ENCODE measurements around the gene KBTBD8.
A peak's percentile ranks its signal among the peaks of the same experiment; 100 is the strongest.

Gene KBTBD8

GRCh38 chr3:66998113-66998903 lies at the start of gene KBTBD8:
TSS of gene KBTBD8 (plus strand) at chr3:66998307. CDS start at chr3:66998356, 49 bp downstream.
- peak; percentile 88 to 100 (median 99) for DNase-seq

- DNase-seq, result no peak
Measured at GRCh38 chr3:66948838-66949237, 49.3 kb upstream of the KBTBD8 start.

GRCh38 chr3:66949898-66950297 lies 48.2 kb upstream of the KBTBD8 start:
- DNase-seq, result no peak

DNA sequence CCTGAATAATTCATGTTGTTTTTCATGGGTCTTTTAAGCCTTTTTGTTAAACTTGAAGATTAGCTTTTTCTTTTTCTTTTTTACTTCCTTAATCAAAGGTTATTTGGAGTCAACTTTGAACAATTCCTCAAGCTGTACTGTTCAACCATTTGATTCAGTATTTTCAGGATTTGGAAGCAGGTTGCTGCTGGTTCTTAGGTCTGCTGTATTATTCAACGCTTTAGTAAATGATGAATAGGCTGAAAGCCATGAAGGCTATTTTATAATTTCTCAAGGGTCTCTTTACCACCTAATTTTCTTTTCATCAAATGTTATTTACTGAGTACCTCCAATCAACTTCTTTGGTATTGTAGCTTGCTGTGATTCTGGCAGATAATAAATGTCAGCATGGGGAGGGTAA lies 45.8 kb upstream of the KBTBD8 start:
- no peak for DNase-seq

DNA sequence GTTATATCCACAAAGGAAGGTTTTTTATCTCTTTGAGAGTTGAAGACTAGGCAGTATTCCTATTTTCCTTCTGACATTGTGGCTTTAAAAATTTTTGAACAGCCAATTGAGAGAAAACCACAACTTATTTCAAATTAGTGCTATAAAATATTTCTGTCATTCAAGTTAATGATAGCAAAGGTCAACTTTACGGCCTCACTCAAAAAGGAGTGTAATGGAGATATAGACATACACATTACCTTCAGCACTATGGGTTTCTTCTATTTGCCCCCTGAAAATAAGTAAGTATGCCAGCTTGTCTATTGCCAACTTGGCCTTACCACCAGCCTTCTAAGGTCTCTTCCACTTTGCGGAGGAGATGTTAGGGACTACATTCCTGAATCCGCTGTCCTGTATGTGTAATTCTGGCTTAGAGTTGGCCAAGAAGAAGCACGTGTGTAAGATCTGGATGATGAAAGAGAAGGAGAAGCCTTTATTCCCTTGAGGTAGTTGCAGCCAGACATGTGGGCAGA lies 44.1 kb upstream of the KBTBD8 start:
- no peak for DNase-seq

- no peak for DNase-seq
Measured at GRCh38 chr3:66956742-66957141, 41.4 kb upstream of the KBTBD8 start.

DNA sequence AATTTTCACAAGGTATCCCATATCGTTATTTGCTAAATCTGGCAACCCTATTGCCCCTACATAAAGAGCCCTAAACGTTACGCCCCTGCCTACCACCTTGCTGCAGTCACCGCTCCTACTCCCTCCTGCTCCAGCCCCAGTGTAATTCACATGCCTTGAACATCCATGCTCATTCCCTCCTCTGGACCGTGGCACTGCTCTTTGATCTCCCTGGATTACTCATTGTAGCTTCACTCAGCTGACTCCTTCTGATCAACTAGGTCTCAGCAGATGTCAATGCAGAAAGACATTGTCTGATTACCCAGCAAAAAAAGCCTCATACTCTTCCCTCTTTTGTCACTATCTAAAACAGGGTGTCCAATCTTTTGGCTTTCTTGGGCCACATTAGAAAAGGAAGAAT lies 40.7 kb upstream of the KBTBD8 start:
- DNase-seq, result no peak

DNA sequence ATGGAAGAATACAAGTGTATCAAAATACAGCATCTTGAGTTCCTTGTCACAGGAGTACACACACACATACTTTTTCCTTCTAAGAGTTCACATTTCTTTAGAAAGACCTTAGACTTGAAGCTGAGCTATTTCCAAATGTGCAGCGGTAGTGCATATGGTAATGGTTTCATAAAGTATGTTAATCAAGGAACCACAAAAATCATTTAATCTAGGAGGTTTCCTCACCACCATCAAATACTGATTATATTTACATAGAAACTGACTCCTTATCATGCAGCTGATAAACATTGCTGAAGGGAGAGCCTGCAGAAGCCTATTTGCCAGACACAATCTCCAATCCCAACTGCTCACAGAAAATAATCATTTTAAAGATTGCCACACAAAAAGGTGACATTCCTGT lies 40.0 kb upstream of the KBTBD8 start:
- no peak for DNase-seq

GRCh38 chr3:66962664-66963063 lies 35.4 kb upstream of the KBTBD8 start:
- DNase-seq, result no peak

DNA sequence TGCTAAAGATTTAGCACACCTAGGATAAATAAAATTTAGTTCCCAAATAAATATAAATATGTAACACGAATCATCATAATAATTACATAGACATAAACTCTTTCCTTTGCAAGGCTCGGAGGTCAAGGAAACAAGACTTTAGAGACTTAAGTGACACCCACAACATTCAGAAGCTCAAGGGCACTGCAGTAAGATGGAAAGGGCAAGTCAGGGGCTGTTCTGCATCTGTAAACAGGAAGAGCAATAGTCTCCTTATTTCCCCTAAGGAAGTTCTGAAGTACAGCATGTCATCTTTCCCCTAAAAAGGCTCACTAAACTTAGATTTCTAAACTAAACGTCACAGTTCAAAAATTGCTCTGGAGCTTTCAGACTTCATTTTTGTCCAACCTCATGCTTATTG lies 26.9 kb upstream of the KBTBD8 start:
- no peak for DNase-seq

DNA sequence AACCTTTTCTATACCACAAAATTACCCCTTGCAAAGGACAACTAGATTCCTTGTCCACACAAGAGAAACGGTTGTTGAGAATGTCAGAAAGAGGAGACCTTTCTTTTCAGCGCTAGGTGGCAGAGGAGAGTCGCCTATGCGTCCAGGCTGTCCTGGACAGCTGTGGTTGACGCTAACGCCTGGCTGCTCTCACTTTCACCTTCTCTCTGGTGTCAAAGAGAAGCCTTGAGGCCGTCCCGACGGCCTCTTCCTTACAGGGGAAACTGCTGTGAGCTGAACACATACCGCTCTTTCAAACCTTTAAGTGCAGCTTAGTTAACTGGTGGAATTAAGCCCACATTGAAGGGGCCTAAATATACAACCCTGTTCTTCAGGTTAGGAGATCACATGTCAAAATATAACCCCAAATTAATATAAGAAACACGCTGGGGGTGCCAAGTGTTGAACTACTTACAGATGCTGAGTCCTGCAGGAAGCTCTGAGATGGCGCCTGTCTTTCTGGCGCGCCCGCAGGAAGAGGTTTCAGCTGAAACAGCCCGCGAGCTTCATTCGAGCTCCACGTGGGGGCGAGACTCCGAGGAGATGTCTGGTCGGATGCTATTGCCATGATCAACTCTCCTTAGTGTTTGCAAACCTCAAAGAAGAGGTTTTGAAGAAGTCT lies 26.1 kb upstream of the KBTBD8 start:
- DNase-seq, result peak in 49 of 56 donors; percentile 1 to 73 (median 29)

DNA sequence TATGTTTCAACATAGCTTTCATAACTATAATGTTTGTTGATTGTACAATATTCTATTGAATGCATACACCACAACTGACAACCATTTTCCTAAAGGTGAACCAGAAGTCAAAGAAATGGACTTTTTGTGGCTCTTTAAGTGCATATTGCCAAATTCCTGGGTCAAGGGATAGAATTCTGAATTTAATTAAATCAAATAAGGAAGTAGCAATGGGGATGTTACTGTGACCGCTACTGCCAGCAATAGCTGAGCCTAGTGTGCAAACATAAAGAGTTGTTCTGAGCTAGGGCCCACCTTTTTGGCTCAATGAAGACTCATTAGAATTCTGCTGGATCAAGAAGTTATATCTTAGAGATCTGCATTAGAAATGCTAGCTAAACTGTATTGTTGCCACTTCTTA lies 17.3 kb upstream of the KBTBD8 start:
- no peak for DNase-seq

- DNase-seq, result no peak
Measured at GRCh38 chr3:66983101-66983500, 15.0 kb upstream of the KBTBD8 start.

DNA sequence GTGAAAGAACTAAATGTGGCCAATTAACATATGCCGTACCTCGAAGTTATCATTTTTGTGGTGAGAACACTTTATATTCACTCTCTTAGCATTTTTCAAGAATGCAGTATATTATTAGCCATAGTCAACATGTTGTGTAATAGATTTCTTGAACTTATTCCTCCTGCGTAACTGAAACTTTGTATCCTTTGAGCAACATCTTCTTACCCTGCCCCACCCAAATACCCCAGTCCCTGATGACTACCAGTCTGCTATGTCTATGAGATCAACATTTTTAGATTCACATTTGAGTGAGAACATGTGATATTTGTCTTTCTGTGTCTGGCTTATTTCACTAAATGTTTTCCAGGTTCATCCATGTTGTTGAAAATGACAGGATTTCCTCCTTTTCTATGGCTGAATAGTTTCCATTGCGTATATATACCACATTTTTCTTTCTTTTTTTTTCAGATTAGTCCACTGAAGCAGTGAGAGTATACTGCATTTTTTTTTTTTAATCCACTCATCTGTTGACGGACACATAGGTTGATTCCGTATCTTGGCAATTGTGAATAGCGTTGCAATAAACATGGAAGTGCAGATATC lies 12.7 kb upstream of the KBTBD8 start:
- no peak for DNase-seq

GRCh38 chr3:66986406-66986805 lies 11.7 kb upstream of the KBTBD8 start:
- no peak for DNase-seq

DNA sequence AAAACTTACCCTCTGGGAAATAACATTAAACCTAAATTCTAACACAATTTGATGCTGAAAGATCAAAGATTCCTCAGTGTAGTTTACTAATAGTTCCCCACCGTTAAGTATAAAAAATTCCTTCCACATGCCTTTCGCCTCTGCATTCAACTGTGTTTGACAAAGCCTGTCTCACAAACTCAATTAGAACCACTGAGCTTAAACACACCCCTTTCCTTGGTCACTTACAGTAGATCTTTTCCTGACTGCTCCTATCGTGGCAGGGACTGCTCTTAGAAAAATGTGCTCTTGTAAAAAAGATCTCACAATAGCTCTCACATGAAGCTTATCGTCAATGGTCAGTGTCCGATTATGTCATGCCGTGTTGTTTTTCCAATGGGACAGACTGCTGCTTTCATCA lies 8.9 kb upstream of the KBTBD8 start:
- no peak for DNase-seq

DNA sequence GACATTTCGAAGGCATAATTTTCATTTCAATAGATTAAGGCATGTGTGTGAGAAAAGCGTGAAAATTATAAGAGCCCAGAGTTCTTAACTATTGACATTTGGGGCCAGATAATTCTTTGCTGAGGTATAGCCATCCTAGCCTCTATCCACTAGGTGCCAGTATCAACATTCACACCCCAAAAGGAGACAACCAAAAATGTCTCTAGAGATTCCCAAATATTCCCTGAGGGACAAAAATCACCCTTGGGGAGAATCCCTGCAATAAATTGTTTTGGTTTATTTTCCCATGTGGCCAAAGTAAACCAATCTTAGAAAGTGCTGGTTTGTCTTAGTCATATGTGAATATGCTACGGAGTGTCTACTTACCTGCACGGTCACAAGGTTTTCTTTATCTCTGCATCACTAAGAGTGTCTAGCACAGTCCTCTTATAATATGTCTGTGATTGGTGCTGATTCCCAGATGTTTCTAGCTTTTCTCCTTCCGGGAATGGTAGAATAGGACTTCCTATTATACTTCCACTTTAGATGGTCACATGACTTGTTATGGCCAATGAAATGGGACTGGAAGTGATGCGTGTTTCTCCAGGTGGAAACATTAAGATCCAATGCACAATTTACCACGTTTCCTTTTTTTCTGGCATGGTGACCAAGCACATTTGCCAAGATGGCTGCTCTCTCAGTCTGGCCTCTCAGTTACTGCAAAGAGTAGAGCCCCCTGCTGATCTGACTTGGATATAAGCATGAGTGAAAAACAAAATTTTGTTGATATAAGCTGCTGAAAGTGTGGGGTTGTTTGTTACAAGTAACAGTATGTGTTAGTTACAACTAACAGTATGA lies 8.0 kb upstream of the KBTBD8 start:
- DNase-seq, result no peak

- no peak for DNase-seq
Measured at GRCh38 chr3:66991459-66991858, 6.6 kb upstream of the KBTBD8 start.

GRCh38 chr3:66993082-66993481 lies 5.0 kb upstream of the KBTBD8 start:
- no peak for DNase-seq

GRCh38 chr3:66994588-66994987 lies 3.5 kb upstream of the KBTBD8 start:
- no peak for DNase-seq

GRCh38 chr3:66996696-66997095 lies 1.4 kb upstream of the KBTBD8 start:
- DNase-seq, result no peak
